ENCODE measurements around the gene CTXND1. TPM values are rescaled to one million over a fixed set of nuclear protein-coding genes. Genes with fewer than 3 reads are reported as not detected.

The CTXND1 gene
- total and polyA plus RNA-seq, 12 donors: 0.11 to 8.3 (median 1.8) TPM

DNA sequence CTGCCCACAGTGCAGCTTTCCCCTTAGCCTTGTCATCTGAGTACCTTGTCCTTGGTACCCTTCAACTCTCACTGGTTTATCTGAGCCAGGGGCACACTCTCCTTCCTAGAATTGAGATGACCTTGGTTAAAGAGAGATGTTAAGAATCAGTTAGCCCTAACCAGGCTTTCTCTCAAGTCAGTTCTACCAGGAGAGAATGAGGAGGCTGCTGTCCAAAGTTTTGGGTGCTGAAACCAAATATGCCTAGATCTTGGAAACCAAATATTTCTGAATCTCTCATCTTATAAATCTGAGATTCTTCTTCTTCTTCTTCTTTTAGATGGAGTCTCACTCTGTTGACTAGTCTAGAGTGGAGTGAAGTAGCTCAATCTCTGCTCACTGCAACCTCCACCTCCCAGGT is 12.0 kb upstream of the CTXND1 start:
- no peak for DNase-seq
- peaks cover 0 to 52% (median 12%) of the 10 kb centered on the region in 7 donors for H3K27me3 ChIP-seq
- TF ChIP-seq CTCF (IDR thresholded peaks at IDR 0.05): no peak

DNA sequence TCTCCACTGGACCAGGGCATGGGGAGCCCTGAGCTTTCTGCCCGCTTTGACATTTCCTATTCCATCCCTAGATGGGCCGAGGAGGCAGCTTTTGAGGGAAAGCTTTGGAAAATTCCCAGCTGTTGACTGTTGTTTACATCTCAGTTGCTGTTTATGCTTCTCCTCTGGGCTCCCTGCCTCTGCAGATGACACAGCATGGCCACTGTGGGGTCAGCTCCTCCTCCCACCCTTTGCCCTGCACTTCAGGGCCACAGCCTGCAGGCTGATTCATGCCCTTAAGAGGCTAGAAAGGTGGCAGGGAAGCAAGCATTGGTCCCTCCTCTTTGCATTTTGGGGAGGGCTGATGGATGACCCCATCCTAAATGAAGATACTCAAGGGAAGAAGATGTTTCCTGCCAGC is 8.5 kb upstream of the CTXND1 start:
- intact Hi-C loops (cut with DNase I): loop anchor here in 1 of 10 donors (10.0 kb wide), 1 partner anchor 56 kb away; no protein-coding TSS in a partner anchor
- peaks cover 0 to 54% (median 38%) of the 10 kb centered on the region in 7 donors for H3K27me3 ChIP-seq
- H3K9me3 ChIP-seq: no peaks in the 10 kb centered on the region
- WGBS, 2 donors: 57 to 69% methylated on average over 2 of the region's 2 CpGs
- no peak overlapping the region for H3K4me3 ChIP-seq
- no peak for TF ChIP-seq CTCF (IDR thresholded peaks at IDR 0.05)
- DNase-seq: no peak
- no peak for ATAC-seq
- H3K36me3 ChIP-seq: no peaks in the 10 kb centered on the region
- no peaks in the 10 kb centered on the region for H3K4me1 ChIP-seq
- H3K27ac ChIP-seq: no peak overlapping the region

More for the DNA sequence above, 12.0 kb upstream of the CTXND1 start:
- no peak overlapping the region for H3K27ac ChIP-seq
- no peaks in the 10 kb centered on the region for H3K9me3 ChIP-seq
- ATAC-seq: no peak
- no peak overlapping the region for H3K4me3 ChIP-seq
- no peaks in the 10 kb centered on the region for H3K4me1 ChIP-seq
- intact Hi-C loops (cut with DNase I): loop anchor here in 1 of 10 donors (10.0 kb wide), 1 partner anchor 59 kb away; no protein-coding TSS in a partner anchor
- no peaks in the 10 kb centered on the region for H3K36me3 ChIP-seq

- H3K36me3 ChIP-seq: no peaks in the 10 kb centered on the region
- intact Hi-C loops (cut with DNase I): loop anchor here in 1 of 10 donors (10.0 kb wide), 1 partner anchor 55 kb away; no protein-coding TSS in a partner anchor
- DNase-seq: no peak
- H3K27ac ChIP-seq: no peak overlapping the region
- peaks cover 0 to 53% (median 40%) of the 10 kb centered on the region in 7 donors for H3K27me3 ChIP-seq
- no peaks in the 10 kb centered on the region for H3K4me1 ChIP-seq
- no peak overlapping the region for H3K4me3 ChIP-seq
- ATAC-seq: no peak
- TF ChIP-seq CTCF (IDR thresholded peaks at IDR 0.05): no peak
- WGBS, 2 donors: 87 to 90% methylated on average over 1 of the region's 1 CpG
- H3K9me3 ChIP-seq: no peaks in the 10 kb centered on the region
Measured at GRCh38 chr15:80259942-80260510, 8.0 kb upstream of the CTXND1 start.

DNA sequence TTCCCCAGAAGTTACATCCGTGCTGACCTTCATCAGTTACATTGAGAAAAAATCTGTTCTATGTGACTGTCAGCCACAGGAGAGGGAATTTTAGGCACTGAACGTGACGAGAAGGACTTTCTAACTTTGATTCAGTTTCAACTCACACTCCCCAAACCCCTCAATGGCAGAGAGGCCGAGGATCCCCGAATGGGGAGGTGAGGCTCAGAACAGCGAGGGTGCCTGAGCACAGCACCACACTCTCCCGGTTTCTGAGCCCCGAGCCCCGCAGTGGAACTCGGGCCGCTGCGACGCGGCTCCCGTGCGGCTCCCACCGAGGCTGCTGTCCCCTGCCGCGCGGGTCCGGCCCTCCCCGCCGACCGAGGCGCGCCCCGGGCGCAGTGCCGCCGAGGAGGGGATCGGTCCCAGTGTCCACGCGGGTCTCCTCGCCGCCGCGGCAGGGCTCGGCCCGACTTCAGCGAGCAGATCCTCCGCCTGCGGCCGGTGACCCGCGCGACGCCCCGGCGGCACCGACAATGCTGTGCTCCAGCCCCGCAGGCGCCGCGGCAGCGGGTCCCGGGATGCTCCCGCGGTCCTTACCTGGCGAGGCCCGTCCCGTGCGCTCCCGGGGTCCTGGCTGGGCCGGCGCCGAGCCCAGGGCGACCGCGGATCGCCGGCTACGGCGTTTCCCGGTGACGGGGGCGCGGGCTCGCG is 439 bp downstream of the CTXND1 start:
- H3K4me3 ChIP-seq: peak overlapping the region; percentile 7 to 53 (median 40)
- peak overlapping the region in 5 of 10 donors; percentile 34 to 60 (median 56) for H3K27ac ChIP-seq
- no peaks in the 10 kb centered on the region for H3K36me3 ChIP-seq
- intact Hi-C loops (cut with DNase I): no loop called here
- DNase-seq (no peak), ATAC-seq (peak in 6 of 8 donors; percentile 24 to 61 (median 32))
- H3K4me1 ChIP-seq: peaks cover 0 to 5% (median 0%) of the 10 kb centered on the region in 9 donors
- WGBS, 2 donors: 1% methylated on average over 78 to 79 of the region's 79 CpGs
- peaks cover 6 to 98% (median 77%) of the 10 kb centered on the region in 7 donors for H3K27me3 ChIP-seq
- no peaks in the 10 kb centered on the region for H3K9me3 ChIP-seq
- no peak for TF ChIP-seq CTCF (IDR thresholded peaks at IDR 0.05)
